Measurements from ENCODE around the gene ADGRG6.

DNA sequence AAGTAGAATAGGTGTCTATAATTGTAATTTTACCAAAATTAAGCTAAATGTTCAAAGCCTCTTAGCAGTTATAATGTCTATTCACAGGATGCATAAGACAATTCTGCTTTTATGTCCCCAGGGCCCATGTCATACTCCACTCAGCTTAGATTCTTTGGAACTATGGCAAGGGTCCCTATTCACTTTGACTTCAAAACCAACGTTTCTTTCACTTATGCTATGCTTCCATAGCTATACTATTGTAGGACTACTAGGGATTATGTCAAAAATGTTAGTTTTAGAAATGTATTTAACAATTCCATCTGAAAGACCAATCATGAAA is 15.8 kb upstream of the ADGRG6 start:
- TF ChIP-seq, protein P1, sequence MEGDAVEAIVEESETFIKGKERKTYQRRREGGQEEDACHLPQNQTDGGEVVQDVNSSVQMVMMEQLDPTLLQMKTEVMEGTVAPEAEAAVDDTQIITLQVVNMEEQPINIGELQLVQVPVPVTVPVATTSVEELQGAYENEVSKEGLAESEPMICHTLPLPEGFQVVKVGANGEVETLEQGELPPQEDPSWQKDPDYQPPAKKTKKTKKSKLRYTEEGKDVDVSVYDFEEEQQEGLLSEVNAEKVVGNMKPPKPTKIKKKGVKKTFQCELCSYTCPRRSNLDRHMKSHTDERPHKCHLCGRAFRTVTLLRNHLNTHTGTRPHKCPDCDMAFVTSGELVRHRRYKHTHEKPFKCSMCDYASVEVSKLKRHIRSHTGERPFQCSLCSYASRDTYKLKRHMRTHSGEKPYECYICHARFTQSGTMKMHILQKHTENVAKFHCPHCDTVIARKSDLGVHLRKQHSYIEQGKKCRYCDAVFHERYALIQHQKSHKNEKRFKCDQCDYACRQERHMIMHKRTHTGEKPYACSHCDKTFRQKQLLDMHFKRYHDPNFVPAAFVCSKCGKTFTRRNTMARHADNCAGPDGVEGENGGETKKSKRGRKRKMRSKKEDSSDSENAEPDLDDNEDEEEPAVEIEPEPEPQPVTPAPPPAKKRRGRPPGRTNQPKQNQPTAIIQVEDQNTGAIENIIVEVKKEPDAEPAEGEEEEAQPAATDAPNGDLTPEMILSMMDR (IDR thresholded peaks at IDR 0.05): no peak
- no peak for TF ChIP-seq POLR2A (IDR thresholded peaks at IDR 0.05)

Data from Peyer's patch (tissue), 4 donors.